Suppressor macrophage treated with lipopolysaccharide for 4 hours (primary cell): Measurements from ENCODE around the gene MVB12A.

Source experiments
- DNase-seq: peaks from one replicate; pipeline ENCODE4 v3.0.0-alpha.2; 2020

Gene MVB12A

GRCh38 chr19:17419621-17420474 is at the start of gene MVB12A:
Gene MVB12A, plus strand, starts transcription at chr19:17420047. Its CDS starts 89 bp downstream, at chr19:17420136.
- DNase-seq, result peak; percentile 99

- no peak for DNase-seq
Observed at GRCh38 chr19:17376935-17377600, 42.8 kb upstream of the MVB12A start, which contains the start of gene PLVAP. Gene PLVAP, minus strand, starts transcription at chr19:17377342. Its CDS starts 54 bp downstream, at chr19:17377288.

- no peak for DNase-seq
Observed at GRCh38 chr19:17378271-17378670, 41.6 kb upstream of the MVB12A start.

- no peak for DNase-seq
Observed at GRCh38 chr19:17379221-17379631, 40.6 kb upstream of the MVB12A start.

- no peak for DNase-seq
Observed at GRCh38 chr19:17380426-17381138, 39.3 kb upstream of the MVB12A start.

- peak; percentile 69 for DNase-seq
Observed at GRCh38 chr19:17385878-17386611, 33.8 kb upstream of the MVB12A start.

- DNase-seq, result no peak
Observed at GRCh38 chr19:17389288-17389687, 30.6 kb upstream of the MVB12A start.

- no peak for DNase-seq
Observed at GRCh38 chr19:17389957-17390664, 29.7 kb upstream of the MVB12A start.

- peak; percentile 94 for DNase-seq
Observed at GRCh38 chr19:17390665-17391370, 29.0 kb upstream of the MVB12A start.

- DNase-seq, result peak; percentile 53
Observed at GRCh38 chr19:17391371-17392151, 28.3 kb upstream of the MVB12A start.

GRCh38 chr19:17393002-17393401 is 26.8 kb upstream of the MVB12A start:
- DNase-seq, result no peak

GRCh38 chr19:17393914-17394313 is 25.9 kb upstream of the MVB12A start, which contains the start of gene CCDC194:
Gene CCDC194, minus strand, starts transcription at chr19:17394196. Its CDS starts 38 bp downstream, at chr19:17394158.
- DNase-seq, result no peak

GRCh38 chr19:17394891-17395415 is 24.9 kb upstream of the MVB12A start:
- DNase-seq, result no peak

- no peak for DNase-seq
Observed at GRCh38 chr19:17398902-17399527, 20.8 kb upstream of the MVB12A start.

- DNase-seq, result no peak
Observed at GRCh38 chr19:17401628-17402027, 18.2 kb upstream of the MVB12A start.

- peak; percentile 78 for DNase-seq
Observed at GRCh38 chr19:17402982-17403855, 16.6 kb upstream of the MVB12A start.

GRCh38 chr19:17404015-17404414 is 15.8 kb upstream of the MVB12A start:
- DNase-seq, result no peak

GRCh38 chr19:17404621-17405249 is 15.1 kb upstream of the MVB12A start:
- DNase-seq, result no peak
